Frontal cortex (tissue), 4 donors: ENCODE measurements around the gene MAP2K7. TPM values are rescaled to one million over a fixed set of nuclear protein-coding genes. Genes with fewer than 3 reads are reported as not detected.
"Not testable (repeated sequence)": the region's sequence is repeated elsewhere in the genome, so short reads cannot be mapped to it uniquely, and the experiment has no call there.

ENCODE experiments used
- DNase-seq, 2 donors: peaks; one replicate each; pipeline ENCODE4 v3.0.0; 2012; ENCODE audit warnings: low spot score in 2 of 2
- FAIRE-seq: peaks from 2 replicates; lab custom pipeline; 2012; peaks lifted over from hg19 to GRCh38; lab: Jason Lieb, UNC
- total RNA-seq: library from RNA; depleted of rRNA; stranded (reverse); fragments of >200 nt; gene quantifications from one replicate; pipeline ENCODE4 v1.2.3, GENCODE V29; 2014
- donor health status: control.
- donor health status: control.
- donor health status: control.

Gene MAP2K7
- total RNA-seq, 1 donor from 2014 or later, result 5.7 TPM

DNA sequence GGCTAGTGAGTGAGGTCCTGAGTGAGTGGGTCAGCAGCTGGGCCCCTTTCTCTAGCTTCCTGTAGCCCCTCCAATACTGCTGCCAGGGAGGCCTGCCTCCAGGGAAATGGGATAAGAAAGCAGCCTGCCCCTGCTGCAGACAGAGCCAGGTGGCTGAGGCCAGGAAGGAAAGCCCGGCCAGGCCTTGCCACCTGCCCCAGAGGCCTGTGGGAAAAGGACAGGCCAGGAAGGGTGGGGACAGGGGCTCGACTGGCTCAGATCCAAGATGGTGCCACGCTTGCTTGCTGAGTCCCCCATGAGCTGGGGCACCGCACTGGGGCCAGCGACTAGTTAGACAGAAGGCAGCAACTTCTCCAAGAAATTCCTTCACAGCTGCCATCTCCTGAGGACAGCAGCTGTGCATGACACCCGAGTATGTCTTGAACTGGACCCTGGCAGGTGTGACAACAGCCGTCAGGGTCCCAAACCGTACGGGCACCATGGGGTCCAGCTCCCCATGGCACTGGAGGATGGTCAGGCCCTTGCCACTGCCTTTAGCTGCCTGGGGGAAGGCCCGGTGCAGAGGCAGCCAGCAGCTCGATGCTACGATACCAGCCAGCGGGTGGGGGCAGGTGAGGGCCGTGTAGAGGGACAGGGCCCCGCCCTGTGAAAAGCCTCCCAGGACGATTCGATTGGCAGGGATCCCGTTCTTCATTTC, 24.4 kb upstream of the MAP2K7 start:
- no peak for DNase-seq
- no peak for FAIRE-seq

DNA sequence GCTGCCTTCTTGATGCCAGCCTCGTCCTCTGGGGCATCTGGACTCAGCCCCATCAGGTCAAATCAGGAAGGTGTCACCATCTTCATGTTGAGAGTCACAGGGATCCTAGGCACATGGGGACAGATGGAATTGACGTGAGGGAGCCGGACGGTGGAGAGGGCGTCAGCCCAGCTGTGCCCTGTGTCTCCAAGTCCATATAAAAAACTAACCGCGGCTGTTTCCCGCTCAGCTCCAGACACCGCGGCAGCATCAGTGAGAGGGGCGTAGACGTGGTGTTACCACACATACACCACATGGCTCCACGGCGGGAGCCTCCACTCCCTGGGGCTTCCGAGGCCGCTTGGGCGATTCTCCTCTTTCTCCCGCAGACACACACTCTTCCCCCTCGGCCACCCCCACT, 23.8 kb upstream of the MAP2K7 start:
- FAIRE-seq (no peak), DNase-seq (no peak)

DNA sequence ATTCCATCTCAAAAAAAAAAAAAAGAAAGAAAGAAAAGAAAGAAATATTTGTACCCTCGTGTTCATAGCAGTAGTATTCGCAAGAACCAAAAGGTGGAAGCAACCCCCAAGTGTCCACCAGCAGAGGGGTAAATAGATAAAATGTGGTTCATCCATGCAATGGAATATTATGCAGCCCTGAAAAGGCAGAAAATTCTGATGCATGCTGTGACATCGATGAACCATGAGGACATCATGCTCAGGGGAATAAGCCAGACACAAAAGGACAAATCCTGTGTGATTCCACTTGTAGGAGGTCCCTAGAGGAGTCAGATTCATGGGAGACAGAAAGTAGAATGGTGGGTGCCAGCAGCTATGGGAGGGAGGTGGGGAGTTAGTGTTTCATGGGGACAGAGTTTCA, 21.8 kb upstream of the MAP2K7 start:
- no peak for DNase-seq
- no peak for FAIRE-seq

DNA sequence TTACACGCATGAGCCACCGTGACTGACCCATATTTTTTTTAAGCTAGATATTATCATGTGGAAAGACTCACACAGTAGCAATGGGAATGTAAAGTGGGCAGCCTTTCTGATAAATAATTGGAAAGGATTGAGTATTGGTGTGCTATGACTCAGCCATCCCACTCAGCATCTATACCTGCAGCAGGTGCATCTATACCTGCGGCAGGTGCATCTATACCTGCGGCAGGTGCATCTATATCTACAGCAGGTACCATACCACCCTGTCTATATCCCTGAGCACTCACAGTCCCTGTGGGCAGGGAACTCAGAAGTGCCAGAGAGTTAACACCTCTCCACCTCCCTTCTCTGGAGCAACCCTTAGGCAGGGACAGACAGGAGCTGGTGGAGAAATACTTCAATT, 20.6 kb upstream of the MAP2K7 start:
- no peak for DNase-seq
- no peak for FAIRE-seq

DNA sequence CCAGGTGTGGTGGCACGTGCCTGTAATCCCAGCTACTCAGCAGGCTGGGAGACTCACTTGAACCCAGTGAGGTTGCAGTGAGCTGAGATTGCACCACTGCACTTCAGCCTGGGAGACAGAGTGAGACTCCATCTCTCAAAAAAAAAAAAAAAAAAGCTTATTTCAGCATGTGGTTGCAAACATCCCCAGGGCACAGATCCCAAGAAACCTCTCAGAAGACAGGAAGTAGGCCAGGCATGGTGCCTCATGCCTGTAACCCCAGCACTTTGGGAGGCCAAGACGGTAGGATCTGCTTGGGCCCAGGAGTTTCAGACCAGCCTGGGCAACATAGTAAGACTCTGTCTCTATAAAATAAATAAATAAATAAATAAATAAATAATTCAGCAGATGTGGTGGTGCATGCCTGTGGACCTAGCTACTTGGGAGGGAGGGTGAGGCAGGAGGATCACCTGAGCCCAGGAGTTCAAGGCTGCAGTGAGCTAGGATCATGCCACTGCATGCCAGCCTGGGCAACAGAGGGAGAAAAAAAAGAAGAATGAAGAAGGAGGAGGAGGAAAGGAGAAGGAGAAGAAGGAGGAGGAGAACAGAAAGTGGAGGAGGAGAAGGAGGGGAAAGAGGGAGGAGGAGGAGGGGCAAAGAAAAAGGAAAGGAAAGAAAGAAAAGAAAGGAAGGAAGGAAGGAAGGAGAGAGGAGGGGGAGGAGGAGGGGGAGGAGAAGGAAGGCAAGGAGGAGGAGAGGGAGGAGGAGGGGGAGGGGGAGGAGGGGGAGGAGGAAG, 19.7 kb upstream of the MAP2K7 start:
- DNase-seq, result no peak
- no peak for FAIRE-seq

DNA sequence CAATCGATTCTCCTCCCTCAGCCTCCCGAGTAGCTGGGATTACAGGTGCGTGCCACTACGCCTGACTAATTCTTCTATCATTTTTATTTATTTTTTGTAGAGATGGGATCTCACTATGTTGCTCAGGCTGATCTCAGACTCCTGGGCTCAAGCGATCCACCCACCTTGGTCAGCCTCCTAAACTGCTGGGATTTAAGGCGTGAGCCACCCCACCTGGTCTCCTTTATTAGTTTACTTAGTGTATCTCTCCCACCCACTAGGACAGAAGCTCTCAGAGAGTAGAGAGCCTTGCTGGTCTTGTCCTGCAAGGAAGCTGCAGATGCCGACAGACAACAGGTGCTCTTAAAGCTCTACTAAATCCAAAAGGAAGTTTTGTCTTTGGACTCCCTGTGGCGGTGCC, 17.9 kb upstream of the MAP2K7 start:
- no peak for DNase-seq
- FAIRE-seq, result no peak

DNA sequence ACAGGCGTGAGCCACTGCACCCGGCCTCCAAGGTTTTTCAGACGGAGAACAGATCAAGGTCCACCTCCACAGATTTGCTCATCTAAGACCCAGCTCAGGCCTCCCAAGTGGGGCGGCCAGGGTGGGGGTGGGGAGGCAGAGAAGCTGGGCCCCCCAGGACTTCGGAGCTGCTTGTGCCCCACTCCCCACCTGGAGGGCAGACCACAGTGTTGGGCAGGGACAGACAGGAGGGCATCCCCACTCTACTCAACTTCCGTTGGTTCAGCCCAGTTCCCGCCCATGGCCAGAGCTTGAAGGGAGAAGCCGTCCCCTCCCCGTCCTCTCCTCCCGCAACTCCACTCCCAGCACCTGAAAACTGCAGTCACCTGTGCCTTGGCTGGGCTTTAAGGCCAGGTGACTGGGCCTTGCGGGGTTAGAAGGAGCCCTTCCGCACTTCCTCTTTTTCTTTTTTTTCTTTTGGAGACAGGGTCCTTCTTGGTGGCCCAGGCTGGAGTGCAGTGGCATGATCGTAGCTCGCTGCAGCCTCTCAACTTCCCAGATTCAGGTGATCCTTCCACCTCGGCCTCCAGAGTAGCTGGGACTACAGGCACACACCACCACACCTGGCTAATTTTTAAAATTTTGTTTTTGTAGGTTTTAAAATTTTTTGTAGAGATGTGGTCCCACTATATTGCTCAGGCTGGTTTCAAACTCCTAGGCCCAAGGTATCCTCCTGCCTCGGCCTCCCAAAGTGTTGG, 16.1 kb upstream of the MAP2K7 start:
- no peak for DNase-seq
- no peak for FAIRE-seq

DNA sequence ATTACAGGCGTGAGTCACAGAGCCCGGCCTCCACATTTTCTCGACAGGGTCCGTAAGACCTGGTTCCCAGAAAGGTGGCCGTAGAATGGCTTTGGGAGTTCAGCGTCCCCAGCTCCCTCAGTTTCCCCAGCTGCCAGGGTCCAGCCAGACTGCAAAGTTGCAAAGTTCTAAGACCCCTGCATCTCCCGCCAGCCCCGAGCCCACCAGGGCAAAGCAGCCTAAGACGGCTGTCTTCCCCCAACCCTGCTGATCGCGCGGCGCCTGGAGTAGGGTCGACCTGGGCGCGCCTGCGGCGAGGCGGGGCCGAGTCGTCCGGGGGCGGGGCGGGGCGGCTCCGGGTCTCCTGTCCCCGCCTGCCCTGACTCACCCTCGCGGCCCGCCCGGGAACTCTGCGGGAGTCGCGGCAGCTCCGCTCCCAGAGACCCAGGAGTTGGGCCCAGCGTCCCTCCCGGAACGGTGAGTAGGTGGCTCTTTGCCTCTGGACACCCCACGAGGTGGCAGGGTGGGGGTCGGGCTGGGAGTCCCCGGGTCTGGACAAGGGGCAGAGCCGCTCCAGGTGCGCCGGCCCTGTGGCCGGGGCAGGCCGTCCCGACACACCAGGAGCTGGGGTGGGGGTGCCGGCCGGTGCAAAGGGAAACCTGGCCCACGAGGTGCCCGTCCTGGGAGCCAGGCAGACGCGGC, 15.4 kb upstream of the MAP2K7 start, which contains the start of gene LRRC8E:
LRRC8E (plus strand) TSS at position 366 of the 681 bp plus-strand sequence. CDS start 7,094 bp downstream, outside the sequence.
- FAIRE-seq (no peak), DNase-seq (no peak)

DNA sequence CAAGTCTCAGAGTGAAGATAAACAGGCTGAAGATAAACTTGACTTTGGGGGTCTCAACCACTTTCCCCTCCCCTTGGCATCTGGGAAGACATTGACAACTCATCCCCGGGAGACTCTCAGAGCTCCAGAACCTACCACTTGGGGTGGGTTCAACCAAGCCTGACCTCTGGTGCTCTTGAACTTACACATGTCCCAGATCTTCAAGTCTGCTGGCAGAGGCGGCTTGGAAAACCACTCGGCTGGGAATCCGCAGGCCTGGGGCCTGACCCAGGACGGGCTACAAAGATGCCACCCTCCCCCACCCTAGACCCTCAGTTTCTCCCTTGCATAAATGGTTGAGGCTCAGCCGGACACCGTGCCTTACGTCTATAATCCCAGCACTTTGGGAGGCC, 14.9 kb upstream of the MAP2K7 start:
- FAIRE-seq, result no peak

DNA sequence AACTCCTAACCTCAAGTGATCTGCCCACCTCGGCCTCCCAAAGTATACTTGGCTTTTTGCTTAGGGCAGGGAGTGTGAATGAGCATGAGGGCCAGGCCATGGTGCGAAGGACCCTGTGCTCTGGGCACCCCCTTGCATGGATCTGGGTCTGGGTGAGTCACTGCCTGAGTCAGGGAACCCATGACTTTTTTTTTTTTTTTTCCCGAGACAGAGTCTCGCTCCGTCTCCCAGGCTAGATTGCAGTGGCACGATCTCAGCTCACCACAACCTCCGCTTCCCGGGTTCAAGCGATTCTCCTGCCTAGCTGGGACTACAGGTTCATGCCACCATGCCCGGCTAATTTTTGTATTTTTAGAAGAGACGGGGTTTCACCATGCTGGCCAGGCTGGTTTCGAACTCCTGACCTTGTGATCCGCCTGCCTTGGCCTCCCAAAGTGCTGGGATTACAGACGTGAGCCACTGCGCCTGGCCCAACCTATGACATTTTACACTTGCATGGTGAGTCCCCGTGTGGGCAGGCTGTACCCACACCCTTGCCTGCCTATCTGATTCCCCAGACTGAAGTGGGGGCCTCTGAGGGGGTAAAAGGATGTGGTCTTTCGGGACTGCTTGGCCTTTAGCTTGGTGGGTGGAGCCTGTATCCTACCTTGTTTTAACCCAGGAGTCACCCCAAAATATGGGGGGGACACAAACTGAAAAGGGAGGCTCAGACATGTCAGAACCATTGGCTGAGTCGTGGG, 10.1 kb upstream of the MAP2K7 start:
- not testable (repeated sequence) for DNase-seq, FAIRE-seq

More for the DNA sequence above, 14.9 kb upstream of the MAP2K7 start:
- DNase-seq, result no peak

DNA sequence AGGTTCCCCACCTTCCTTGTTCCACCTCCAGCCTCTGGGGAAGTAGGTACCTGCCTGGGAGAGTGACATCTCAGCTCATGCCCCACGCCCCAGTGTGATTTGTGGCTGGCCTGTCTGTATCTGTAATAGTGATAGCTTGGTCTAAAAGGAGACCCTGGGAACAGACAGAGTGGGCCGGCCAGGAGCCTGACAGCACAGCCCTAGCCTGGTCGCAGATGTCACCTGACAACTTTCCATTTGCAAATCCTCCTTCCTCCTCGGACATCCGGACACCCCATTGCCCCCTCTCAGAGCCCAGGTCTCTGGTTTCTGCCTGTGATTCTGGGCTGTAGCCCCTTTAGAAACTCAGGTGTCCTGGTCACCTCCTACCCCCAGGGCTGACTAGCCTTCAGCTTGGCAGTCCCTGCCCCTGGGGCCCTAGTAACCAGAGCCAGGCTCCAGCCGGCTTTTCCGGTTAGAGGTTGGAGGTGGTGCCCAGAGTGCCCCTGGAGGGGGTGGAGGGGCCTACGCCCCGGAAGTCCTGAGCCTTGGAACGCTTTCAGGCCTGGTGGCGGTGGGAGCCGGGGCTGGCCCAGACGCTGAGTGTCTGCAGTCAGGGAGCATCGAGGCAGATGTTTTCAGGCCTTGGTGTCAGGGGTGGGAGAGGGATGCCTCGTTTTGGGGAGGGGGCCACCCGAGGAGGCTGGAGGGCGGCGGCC, 8.9 kb upstream of the MAP2K7 start:
- no peak for DNase-seq
- FAIRE-seq, result no peak

DNA sequence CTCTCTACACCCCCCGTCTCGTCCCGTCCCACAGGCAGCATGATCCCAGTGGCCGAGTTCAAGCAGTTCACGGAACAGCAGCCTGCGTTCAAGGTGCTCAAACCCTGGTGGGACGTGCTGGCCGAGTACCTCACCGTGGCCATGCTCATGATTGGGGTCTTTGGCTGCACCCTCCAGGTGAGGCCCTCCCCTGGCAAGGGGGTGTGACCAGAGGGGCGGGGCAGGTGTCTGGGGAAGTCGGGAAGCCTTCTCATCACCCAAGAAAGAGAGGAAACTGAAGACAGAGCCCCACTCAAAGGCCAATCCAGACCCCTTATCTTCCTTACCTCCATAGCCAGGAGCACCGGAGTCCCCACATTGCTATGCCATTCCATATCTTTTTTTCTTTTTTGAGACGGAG, 8.1 kb upstream of the MAP2K7 start:
- FAIRE-seq, result no peak
- DNase-seq, result no peak

DNA sequence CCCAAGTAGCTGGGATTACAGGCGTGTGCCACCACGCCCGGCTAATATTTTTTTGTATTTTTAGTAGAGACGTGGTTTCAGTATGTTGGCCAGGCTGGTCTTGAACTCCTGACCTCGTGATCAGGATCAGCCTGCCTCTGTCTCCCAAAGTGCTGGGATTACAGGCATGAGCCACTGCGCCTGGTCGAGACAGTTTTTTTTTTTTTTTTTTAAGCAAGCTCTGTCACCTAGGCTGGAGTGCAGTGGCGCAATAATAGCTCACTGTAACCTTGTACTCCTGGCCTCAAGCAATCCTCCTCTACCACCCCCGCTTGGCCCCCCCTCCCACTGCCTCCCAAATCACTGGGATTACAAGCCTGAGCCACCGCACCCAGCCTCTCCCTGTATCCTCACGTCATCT, 6.4 kb upstream of the MAP2K7 start:
- FAIRE-seq (no peak), DNase-seq (no peak)

DNA sequence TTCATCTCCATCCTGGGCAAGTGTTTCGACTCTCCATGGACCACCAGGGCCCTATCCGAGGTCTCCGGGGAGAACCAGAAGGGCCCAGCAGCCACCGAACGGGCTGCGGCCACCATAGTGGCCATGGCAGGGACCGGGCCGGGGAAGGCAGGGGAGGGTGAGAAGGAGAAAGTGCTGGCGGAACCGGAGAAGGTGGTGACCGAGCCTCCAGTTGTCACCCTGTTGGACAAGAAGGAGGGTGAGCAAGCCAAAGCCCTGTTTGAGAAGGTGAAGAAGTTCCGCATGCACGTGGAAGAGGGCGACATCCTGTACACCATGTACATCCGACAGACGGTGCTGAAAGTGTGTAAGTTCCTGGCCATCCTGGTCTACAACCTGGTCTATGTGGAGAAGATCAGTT, 4.7 kb upstream of the MAP2K7 start:
- DNase-seq, result no peak
- FAIRE-seq, result no peak

DNA sequence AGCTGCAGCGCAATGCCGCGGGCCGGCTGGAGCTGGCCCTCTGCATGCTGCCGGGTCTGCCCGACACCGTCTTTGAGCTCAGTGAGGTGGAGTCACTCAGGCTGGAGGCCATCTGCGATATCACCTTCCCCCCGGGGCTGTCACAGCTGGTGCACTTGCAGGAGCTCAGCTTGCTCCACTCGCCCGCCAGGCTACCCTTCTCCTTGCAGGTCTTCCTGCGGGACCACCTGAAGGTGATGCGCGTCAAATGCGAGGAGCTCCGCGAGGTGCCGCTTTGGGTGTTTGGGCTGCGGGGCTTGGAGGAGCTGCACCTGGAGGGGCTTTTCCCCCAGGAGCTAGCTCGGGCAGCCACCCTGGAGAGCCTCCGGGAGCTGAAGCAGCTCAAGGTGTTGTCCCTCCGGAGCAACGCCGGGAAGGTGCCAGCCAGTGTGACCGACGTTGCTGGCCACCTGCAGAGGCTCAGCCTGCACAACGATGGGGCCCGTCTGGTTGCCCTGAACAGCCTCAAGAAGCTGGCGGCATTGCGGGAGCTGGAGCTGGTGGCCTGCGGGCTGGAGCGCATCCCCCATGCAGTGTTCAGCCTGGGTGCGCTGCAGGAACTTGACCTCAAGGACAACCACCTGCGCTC, 3.8 kb upstream of the MAP2K7 start:
- DNase-seq (no peak), FAIRE-seq (no peak)

DNA sequence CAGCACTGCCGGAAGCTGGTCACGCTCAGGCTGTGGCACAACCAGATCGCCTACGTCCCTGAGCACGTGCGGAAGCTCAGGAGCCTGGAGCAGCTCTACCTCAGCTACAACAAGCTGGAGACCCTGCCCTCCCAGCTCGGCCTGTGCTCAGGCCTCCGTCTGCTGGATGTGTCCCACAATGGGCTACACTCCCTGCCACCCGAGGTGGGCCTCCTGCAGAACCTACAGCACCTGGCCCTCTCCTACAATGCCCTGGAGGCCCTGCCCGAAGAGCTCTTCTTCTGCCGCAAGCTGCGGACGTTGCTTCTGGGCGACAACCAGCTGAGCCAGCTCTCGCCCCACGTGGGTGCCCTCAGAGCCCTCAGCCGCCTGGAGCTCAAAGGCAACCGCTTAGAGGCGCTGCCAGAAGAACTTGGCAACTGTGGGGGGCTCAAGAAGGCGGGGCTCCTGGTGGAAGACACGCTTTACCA, 3.2 kb upstream of the MAP2K7 start:
- FAIRE-seq (no peak), DNase-seq (no peak)

DNA sequence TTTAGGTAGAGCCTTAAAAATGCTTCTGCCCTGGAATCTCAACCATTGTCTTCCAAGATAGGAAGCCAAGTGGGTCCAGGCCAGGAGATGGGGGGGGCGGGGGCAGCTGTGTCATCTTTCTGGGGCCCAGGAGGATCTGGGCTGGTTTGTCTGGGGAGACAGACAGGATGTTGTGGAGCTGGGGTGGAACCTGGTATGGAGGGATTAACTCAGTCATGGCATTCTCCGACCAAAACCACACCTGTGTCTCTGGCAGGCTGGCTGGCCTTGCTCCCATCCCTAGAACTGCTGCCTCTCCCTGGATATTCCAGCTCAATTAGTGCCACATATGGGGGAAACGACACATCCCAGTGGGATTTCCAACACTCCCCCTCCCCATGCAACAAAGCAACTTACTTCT, 2.7 kb upstream of the MAP2K7 start:
- DNase-seq (no peak), FAIRE-seq (no peak)

DNA sequence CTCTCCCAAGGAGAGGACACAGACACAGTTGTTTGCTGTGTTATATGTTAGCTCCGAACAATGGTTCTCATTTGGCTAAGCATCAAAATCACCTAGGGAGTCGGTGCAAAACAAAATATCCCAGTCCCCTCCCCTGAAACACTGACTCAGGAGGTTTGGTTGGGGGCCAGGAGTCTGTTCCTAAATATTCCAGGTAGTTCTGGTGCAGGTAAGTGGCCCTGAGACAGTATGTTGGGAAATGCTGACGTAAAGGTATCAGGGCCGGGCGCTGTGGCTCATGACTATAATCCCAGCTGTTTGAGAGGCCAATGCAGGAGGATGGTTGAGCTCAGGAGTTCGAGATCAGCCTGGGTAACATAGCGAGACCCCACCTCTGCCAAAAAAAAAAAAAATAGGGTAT, 2.3 kb upstream of the MAP2K7 start:
- FAIRE-seq (no peak), DNase-seq (no peak)
